ENCODE results near the gene BTNL9. TPM values are rescaled to one million over a fixed set of nuclear protein-coding genes. Genes with fewer than 3 reads are reported as not detected.

BTNL9 gene
- total and polyA plus RNA-seq, 8 donors: 11.0 to 56.1 (median 18.7) TPM

DNA sequence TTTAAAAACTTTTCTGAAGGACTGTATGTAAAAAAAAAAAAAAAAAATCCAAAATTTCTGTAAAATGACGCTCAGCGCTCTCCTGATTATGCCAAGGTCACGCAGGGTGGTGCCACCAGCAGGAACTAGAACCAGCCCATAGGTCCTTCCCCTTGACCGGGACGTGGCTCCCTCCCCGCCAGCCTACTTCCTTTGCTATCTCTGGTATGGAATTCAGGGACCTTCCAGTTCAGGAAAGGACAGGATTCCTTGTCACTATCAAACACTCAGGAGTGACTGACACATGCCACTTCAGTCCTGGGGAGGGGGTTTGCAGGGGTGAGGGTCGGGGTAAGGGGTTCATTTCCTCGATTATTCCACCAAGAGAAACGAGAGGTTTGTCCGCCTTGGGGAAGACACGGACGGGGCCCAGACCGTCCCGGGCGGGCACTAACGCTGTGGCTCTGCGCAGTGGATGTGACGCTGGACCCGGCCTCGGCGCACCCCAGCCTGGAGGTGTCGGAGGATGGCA, 18.8 kb downstream of the BTNL9 start:
- DNase-seq: no peak
- peaks cover 0 to 2% of the 10 kb centered on the region in 2 donors for H3K4me1 ChIP-seq
- no peaks in the 10 kb centered on the region for H3K9me3 ChIP-seq
- TF ChIP-seq, protein P1, sequence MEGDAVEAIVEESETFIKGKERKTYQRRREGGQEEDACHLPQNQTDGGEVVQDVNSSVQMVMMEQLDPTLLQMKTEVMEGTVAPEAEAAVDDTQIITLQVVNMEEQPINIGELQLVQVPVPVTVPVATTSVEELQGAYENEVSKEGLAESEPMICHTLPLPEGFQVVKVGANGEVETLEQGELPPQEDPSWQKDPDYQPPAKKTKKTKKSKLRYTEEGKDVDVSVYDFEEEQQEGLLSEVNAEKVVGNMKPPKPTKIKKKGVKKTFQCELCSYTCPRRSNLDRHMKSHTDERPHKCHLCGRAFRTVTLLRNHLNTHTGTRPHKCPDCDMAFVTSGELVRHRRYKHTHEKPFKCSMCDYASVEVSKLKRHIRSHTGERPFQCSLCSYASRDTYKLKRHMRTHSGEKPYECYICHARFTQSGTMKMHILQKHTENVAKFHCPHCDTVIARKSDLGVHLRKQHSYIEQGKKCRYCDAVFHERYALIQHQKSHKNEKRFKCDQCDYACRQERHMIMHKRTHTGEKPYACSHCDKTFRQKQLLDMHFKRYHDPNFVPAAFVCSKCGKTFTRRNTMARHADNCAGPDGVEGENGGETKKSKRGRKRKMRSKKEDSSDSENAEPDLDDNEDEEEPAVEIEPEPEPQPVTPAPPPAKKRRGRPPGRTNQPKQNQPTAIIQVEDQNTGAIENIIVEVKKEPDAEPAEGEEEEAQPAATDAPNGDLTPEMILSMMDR (IDR thresholded peaks at IDR 0.05): no peak
- no peaks in the 10 kb centered on the region for H3K36me3 ChIP-seq
- H3K27me3 ChIP-seq: peaks cover 34 to 94% of the 10 kb centered on the region in 2 donors
- H3K4me3 ChIP-seq: no peak overlapping the region
- H3K27ac ChIP-seq: no peak overlapping the region
- intact Hi-C loops (cut with DNase I): no loop called here
- ATAC-seq: no peak

- TF ChIP-seq, protein P1 (IDR thresholded peaks at IDR 0.05): no peak
- DNase-seq (no peak), ATAC-seq (no peak)
- intact Hi-C loops (cut with DNase I): no loop called here
- Histone ChIP-seq H3K27ac (no peak overlapping the region), H3K9me3 (no peaks in the 10 kb centered on the region), H3K27me3 (peaks cover 26 to 88% of the 10 kb centered on the region in 2 donors), H3K4me1 (no peaks in the 10 kb centered on the region), H3K36me3 (no peaks in the 10 kb centered on the region), H3K4me3 (no peak overlapping the region)
Measured at GRCh38 chr5:181059297-181060230, 19.5 kb downstream of the BTNL9 start.

- DNase-seq (no peak), ATAC-seq (no peak)
- Histone ChIP-seq H3K27me3 (peaks cover 20 to 85% of the 10 kb centered on the region in 2 donors), H3K27ac (no peak overlapping the region), H3K9me3 (no peaks in the 10 kb centered on the region), H3K36me3 (no peaks in the 10 kb centered on the region), H3K4me1 (no peaks in the 10 kb centered on the region), H3K4me3 (no peak overlapping the region)
- TF ChIP-seq, protein P1 (IDR thresholded peaks at IDR 0.05): no peak
- intact Hi-C loops (cut with DNase I): no loop called here
Measured at GRCh38 chr5:181060231-181060590, 20.1 kb downstream of the BTNL9 start.

DNA sequence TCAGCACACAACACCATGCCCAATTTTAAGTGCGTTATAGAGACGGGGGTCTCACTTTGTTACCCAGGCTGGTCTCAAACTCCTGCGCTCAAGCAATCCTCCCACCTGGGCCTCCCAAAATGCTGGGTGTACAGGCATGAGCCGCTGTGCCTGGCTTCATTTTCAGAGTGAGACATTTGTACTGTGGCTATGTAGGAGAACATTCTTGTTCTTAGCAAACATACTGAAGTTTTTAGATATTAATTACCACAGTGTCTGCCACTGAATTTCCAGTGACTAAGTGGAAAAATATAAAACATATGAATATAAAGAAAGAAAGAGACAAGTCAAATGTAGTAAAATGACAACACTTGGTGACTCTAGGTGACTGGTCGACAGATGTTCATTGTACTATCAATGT, 20.9 kb downstream of the BTNL9 start:
- no peak for ATAC-seq
- H3K36me3 ChIP-seq: no peaks in the 10 kb centered on the region
- DNase-seq: no peak

GRCh38 chr5:181061645-181062044, 21.6 kb downstream of the BTNL9 start:
- H3K27ac ChIP-seq: no peak overlapping the region
- H3K27me3 ChIP-seq: peaks cover 17 to 81% of the 10 kb centered on the region in 2 donors
- no peaks in the 10 kb centered on the region for H3K9me3 ChIP-seq
- TF ChIP-seq, protein P1 (IDR thresholded peaks at IDR 0.05): no peak
- H3K36me3 ChIP-seq: no peaks in the 10 kb centered on the region
- ATAC-seq (no peak), DNase-seq (no peak)
- intact Hi-C loops (cut with DNase I): no loop called here
- no peaks in the 10 kb centered on the region for H3K4me1 ChIP-seq
- H3K4me3 ChIP-seq: no peak overlapping the region

More for the DNA sequence above, 20.9 kb downstream of the BTNL9 start:
- TF ChIP-seq, protein P1 (IDR thresholded peaks at IDR 0.05): no peak
- Histone ChIP-seq H3K27me3 (peaks cover 17 to 85% of the 10 kb centered on the region in 2 donors), H3K9me3 (no peaks in the 10 kb centered on the region), H3K4me3 (no peak overlapping the region), H3K4me1 (no peaks in the 10 kb centered on the region), H3K27ac (no peak overlapping the region)
- intact Hi-C loops (cut with DNase I): no loop called here
